ENCODE data around the gene OR2B2.
"Not testable (repeated sequence)": the region's sequence is repeated elsewhere in the genome, so short reads cannot be mapped to it uniquely, and the experiment has no call there.

OR2B2 gene

DNA sequence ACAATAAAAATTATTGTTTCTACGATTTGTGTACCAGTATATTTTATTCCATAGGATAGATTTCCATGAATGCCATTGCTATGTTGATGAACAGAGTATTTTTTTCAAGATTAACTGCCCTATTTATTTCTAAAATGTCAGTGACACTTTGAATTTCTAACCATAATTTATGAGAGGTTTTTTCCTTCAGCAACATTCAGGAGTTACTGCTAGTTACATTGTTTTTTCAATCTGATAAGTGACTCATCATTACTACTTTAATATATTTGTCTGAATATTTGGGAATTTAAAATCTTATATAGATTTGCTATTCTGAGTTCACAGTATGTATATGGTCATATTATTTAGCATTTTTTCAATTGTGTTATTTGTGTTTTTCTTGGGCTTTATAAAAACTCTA lies 38.8 kb upstream of the OR2B2 start:
- H3K27ac ChIP-seq (replicated peaks): no peak overlapping the region

GRCh38 chr6:27948237-27948636 lies 36.0 kb upstream of the OR2B2 start:
- no peak for TF ChIP-seq POLR2AphosphoS5 (IDR thresholded peaks at IDR 0.05; ENCODE audit: low read depth)
- TF ChIP-seq, protein P1, sequence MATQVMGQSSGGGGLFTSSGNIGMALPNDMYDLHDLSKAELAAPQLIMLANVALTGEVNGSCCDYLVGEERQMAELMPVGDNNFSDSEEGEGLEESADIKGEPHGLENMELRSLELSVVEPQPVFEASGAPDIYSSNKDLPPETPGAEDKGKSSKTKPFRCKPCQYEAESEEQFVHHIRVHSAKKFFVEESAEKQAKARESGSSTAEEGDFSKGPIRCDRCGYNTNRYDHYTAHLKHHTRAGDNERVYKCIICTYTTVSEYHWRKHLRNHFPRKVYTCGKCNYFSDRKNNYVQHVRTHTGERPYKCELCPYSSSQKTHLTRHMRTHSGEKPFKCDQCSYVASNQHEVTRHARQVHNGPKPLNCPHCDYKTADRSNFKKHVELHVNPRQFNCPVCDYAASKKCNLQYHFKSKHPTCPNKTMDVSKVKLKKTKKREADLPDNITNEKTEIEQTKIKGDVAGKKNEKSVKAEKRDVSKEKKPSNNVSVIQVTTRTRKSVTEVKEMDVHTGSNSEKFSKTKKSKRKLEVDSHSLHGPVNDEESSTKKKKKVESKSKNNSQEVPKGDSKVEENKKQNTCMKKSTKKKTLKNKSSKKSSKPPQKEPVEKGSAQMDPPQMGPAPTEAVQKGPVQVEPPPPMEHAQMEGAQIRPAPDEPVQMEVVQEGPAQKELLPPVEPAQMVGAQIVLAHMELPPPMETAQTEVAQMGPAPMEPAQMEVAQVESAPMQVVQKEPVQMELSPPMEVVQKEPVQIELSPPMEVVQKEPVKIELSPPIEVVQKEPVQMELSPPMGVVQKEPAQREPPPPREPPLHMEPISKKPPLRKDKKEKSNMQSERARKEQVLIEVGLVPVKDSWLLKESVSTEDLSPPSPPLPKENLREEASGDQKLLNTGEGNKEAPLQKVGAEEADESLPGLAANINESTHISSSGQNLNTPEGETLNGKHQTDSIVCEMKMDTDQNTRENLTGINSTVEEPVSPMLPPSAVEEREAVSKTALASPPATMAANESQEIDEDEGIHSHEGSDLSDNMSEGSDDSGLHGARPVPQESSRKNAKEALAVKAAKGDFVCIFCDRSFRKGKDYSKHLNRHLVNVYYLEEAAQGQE (IDR thresholded peaks at IDR 0.05; ENCODE audit: insufficient replicate concordance, low read depth): no peak
- H3K4me3 ChIP-seq (replicated peaks; ENCODE audit: insufficient read depth, low read length): no peak overlapping the region
- H3K27me3 ChIP-seq (ENCODE audit: insufficient read depth, poor library complexity, severe bottlenecking): peaks cover 3% of the 10 kb centered on the region
- no peak for DNase-seq (ENCODE audit: low read depth in 1 of 2, low spot score in 1 of 2)
- H3K27ac ChIP-seq (replicated peaks): no peak overlapping the region

More for the DNA sequence above, 38.8 kb upstream of the OR2B2 start:
- H3K4me3 ChIP-seq (replicated peaks; ENCODE audit: insufficient read depth, low read length): no peak overlapping the region
- DNase-seq (ENCODE audit: low read depth in 1 of 2, low spot score in 1 of 2): no peak
- TF ChIP-seq, protein P1 (IDR thresholded peaks at IDR 0.05; ENCODE audit: insufficient replicate concordance, low read depth): no peak
- no peak for TF ChIP-seq POLR2AphosphoS5 (IDR thresholded peaks at IDR 0.05; ENCODE audit: low read depth)
- H3K27me3 ChIP-seq (ENCODE audit: insufficient read depth, poor library complexity, severe bottlenecking): peaks cover 3% of the 10 kb centered on the region

DNA sequence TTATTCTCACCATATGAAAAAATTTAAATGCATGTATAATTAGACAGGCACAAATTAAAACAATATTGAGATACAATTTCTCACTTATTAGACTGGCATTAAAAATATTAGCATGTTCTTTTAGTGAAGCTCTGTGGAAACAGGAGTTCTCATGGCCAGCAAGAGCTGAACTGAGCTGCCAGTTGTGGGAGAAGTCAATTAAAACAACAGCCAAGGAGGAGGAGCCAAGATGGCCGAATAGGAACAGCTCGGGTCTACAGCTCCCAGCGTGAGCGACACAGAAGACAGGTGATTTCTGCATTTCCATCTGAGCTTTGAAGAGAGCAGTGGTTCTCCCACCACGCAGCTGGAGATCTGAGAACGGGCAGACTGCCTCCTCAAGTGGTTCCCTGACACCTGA lies 30.9 kb upstream of the OR2B2 start:
- not testable (repeated sequence) for H3K27me3 ChIP-seq (ENCODE audit: insufficient read depth, poor library complexity, severe bottlenecking); DNase-seq (ENCODE audit: low read depth in 1 of 2, low spot score in 1 of 2); H3K4me3 ChIP-seq (replicated peaks; ENCODE audit: insufficient read depth, low read length); H3K27ac ChIP-seq (replicated peaks)

DNA sequence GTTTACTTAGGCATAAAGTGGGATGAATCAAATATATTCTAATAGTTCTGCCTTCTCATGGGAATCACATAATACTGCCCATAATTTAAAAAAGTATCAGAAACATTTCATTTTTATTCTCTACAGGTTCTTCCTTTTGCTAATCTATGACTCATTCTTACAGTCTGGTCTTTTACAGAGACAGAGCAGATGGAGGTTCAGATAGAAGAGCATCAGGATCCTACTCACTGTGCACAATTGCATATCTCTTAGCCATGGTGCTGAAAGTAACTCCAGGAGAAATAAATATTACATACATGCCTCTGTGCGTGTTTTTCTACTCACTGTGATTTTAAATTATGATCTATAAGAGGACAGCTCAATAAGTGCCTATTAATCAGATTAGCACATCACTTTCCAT lies 28.6 kb upstream of the OR2B2 start:
- no peak overlapping the region for H3K4me3 ChIP-seq (replicated peaks; ENCODE audit: insufficient read depth, low read length)
- no peak for DNase-seq (ENCODE audit: low read depth in 1 of 2, low spot score in 1 of 2)
- no peak overlapping the region for H3K27ac ChIP-seq (replicated peaks)
- H3K27me3 ChIP-seq (ENCODE audit: insufficient read depth, poor library complexity, severe bottlenecking): no peaks in the 10 kb centered on the region
- TF ChIP-seq, protein P1 (IDR thresholded peaks at IDR 0.05; ENCODE audit: insufficient replicate concordance, low read depth): peak; percentile 82
- no peak for TF ChIP-seq SPI1 (IDR thresholded peaks at IDR 0.05; ENCODE audit: borderline replicate concordance, low read depth)

GRCh38 chr6:27931209-27931608 lies 19.0 kb upstream of the OR2B2 start:
- Histone ChIP-seq H3K27ac (replicated peaks) (no peak overlapping the region), H3K27me3 (ENCODE audit: insufficient read depth, poor library complexity, severe bottlenecking) (no peaks in the 10 kb centered on the region), H3K4me3 (replicated peaks; ENCODE audit: insufficient read depth, low read length) (no peak overlapping the region)
- TF ChIP-seq POLR2AphosphoS5 (IDR thresholded peaks at IDR 0.05; ENCODE audit: low read depth) (no peak), GABPA (IDR thresholded peaks at IDR 0.05; ENCODE audit: low read depth) (no peak), SPI1 (IDR thresholded peaks at IDR 0.05; ENCODE audit: borderline replicate concordance, low read depth) (no peak)
- TF ChIP-seq, protein P2, sequence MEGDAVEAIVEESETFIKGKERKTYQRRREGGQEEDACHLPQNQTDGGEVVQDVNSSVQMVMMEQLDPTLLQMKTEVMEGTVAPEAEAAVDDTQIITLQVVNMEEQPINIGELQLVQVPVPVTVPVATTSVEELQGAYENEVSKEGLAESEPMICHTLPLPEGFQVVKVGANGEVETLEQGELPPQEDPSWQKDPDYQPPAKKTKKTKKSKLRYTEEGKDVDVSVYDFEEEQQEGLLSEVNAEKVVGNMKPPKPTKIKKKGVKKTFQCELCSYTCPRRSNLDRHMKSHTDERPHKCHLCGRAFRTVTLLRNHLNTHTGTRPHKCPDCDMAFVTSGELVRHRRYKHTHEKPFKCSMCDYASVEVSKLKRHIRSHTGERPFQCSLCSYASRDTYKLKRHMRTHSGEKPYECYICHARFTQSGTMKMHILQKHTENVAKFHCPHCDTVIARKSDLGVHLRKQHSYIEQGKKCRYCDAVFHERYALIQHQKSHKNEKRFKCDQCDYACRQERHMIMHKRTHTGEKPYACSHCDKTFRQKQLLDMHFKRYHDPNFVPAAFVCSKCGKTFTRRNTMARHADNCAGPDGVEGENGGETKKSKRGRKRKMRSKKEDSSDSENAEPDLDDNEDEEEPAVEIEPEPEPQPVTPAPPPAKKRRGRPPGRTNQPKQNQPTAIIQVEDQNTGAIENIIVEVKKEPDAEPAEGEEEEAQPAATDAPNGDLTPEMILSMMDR (IDR thresholded peaks at IDR 0.05; ENCODE audit: insufficient read depth, low read length): no peak
- TF ChIP-seq, protein P1 (IDR thresholded peaks at IDR 0.05; ENCODE audit: insufficient replicate concordance, low read depth): no peak
- DNase-seq (ENCODE audit: low read depth in 1 of 2, low spot score in 1 of 2): no peak

DNA sequence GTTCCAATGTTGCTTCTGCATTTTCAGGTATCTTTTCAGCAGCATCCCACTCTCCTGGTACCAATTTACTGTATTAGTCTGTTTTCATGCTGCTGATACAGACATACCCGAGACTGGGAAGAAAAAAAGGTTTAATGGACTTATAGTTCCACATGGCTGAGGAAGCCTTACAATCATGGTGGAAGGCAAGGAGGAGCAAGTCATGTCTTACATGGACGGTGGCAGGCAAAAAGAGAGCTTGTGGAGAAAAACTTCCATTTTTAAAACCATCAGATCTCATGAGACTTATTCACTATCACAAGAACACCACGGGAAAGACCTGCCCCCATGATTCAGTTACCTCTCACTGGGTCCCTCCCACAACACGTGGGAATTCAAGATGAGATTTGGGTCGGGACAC lies 17.7 kb upstream of the OR2B2 start:
- not testable (repeated sequence) for H3K27ac ChIP-seq (replicated peaks); DNase-seq (ENCODE audit: low read depth in 1 of 2, low spot score in 1 of 2); H3K4me3 ChIP-seq (replicated peaks; ENCODE audit: insufficient read depth, low read length); H3K27me3 ChIP-seq (ENCODE audit: insufficient read depth, poor library complexity, severe bottlenecking)

DNA sequence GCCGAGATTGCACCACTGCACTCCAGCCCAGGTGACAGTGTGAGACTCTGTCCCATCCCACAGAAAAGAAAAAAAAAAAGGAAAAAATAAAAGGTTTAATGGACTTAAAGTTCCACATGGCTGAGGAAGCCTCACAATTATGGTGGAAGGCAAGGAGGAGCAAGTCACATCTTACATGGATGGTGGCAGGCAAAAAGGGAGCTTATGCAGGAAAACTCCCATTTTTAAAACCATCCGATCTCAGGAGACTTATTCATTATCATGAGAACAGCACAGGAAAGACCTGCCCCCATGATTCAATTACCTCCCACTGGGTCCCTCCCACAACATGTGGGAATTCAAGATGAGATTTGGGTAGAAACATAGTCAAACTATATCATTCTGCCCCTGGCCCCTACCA lies 15.8 kb upstream of the OR2B2 start:
- not testable (repeated sequence) for H3K27ac ChIP-seq (replicated peaks); H3K27me3 ChIP-seq (ENCODE audit: insufficient read depth, poor library complexity, severe bottlenecking); H3K4me3 ChIP-seq (replicated peaks; ENCODE audit: insufficient read depth, low read length); DNase-seq (ENCODE audit: low read depth in 1 of 2, low spot score in 1 of 2)
